Measurements from ENCODE around the gene EFCAB10.
A peak's percentile ranks its signal among the peaks of the same experiment; 100 is the strongest.

EFCAB10 gene, protein sequence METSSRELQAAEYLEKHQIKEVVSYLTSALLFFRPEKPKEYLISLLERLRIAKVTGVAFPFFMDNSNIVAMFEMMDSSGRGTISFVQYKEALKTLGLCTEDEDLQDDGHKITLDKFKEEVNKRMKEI
- total RNA-seq = 0.09 to 0.58 (median 0.17) reads per million in 3 donors

DNA sequence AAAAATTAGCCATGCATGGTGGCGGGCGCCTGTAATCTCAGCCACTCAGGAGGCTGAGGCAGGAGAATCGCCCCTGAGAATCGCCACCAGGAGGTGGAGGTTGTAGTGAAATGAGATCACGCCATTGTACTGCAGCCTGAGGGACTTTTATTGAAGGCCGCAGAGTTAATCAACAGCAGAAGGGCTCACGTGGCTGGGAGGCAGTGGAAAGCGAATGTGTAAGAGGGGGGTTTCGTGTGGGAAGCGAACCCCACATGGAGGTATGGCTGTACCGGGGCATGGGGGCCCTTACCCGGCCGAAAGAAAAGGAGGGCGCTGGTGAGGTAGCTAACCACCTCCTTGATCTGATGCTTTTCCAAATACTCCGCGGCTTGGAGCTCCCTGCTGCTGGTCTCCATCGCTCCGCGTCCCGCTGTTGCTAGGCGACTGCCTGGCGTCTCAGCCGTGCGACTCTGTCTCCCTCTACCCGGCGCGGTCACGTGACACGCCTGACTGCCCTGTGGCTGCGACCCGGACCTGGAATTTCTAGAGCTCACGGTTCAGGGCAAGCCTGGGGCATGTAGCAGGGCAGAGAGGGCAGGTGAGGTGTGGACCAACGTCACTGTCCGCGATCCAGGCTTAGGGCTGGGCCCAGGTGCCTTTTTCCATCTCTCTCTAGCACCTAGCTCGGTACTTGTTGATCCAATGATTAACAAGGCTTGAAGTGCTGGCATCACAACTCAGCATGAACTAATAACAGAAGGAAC lies at the start of gene EFCAB10:
EFCAB10 (minus strand) TSS at position 428 of the 746 bp plus-strand sequence; CDS start at position 398, 30 bp downstream.
- DNase-seq = peak in 2 of 3 donors; percentile 6 to 23
- peak within 1 kb of the TSS; percentile 40 for H3K4me3 ChIP-seq (ENCODE audit: insufficient read depth, low read depth, low read length, poor library complexity, severe bottlenecking)
- H3K9me3 ChIP-seq (ENCODE audit: control insufficient read depth, low read length) = no peaks in the 10 kb centered on the region
- H3K27me3 ChIP-seq (replicated peaks; ENCODE audit: control insufficient read depth, insufficient read depth, low read length, poor library complexity, severe bottlenecking) = no peaks in the 10 kb centered on the region
- no peaks in the 10 kb centered on the region for H3K36me3 ChIP-seq (ENCODE audit: control insufficient read depth, insufficient read depth, low read length)
- peaks cover 6% of the 10 kb centered on the region for H3K4me1 ChIP-seq (ENCODE audit: control insufficient read depth, insufficient read depth, low read length, poor library complexity, severe bottlenecking)
- no peak within 1 kb of the TSS for H3K27ac ChIP-seq (ENCODE audit: insufficient read depth, low read length, poor library complexity, severe bottlenecking)

- Histone ChIP-seq H3K27ac (ENCODE audit: insufficient read depth, low read length, poor library complexity, severe bottlenecking) (no peak overlapping the region), H3K9me3 (ENCODE audit: control insufficient read depth, low read length) (no peaks in the 10 kb centered on the region), H3K4me1 (ENCODE audit: control insufficient read depth, insufficient read depth, low read length, poor library complexity, severe bottlenecking) (no peaks in the 10 kb centered on the region), H3K36me3 (ENCODE audit: control insufficient read depth, insufficient read depth, low read length) (peaks cover 46% of the 10 kb centered on the region), H3K4me3 (ENCODE audit: insufficient read depth, low read depth, low read length, poor library complexity, severe bottlenecking) (no peak overlapping the region), H3K27me3 (replicated peaks; ENCODE audit: control insufficient read depth, insufficient read depth, low read length, poor library complexity, severe bottlenecking) (no peaks in the 10 kb centered on the region)
- DNase-seq = no peak
Observed at GRCh38 chr7:105625986-105626385, 44.7 kb upstream of the EFCAB10 start.

DNA sequence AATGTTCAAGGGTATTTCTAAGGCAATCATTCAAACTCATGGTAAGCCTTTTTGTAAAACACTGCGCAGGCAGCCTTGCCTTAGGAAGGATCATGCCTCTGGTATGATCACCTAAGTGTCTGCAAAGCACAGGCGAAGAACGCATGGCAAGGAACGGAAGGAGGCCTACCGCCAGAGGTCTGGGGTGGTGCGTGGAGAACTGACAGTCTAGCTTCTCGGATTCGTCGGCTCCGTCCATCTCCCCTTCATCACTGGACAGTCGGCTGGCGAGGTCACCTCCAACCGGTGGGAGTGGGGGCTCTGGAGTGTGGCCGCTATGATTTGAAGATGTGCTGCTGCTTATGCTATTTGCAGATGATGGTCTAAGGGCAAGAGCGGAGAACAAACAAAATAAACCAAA lies 42.6 kb upstream of the EFCAB10 start:
- Histone ChIP-seq H3K36me3 (ENCODE audit: control insufficient read depth, insufficient read depth, low read length) (peaks cover 52% of the 10 kb centered on the region), H3K9me3 (ENCODE audit: control insufficient read depth, low read length) (no peaks in the 10 kb centered on the region), H3K4me3 (ENCODE audit: insufficient read depth, low read depth, low read length, poor library complexity, severe bottlenecking) (no peak overlapping the region), H3K4me1 (ENCODE audit: control insufficient read depth, insufficient read depth, low read length, poor library complexity, severe bottlenecking) (no peaks in the 10 kb centered on the region), H3K27me3 (replicated peaks; ENCODE audit: control insufficient read depth, insufficient read depth, low read length, poor library complexity, severe bottlenecking) (no peaks in the 10 kb centered on the region), H3K27ac (ENCODE audit: insufficient read depth, low read length, poor library complexity, severe bottlenecking) (no peak overlapping the region)
- DNase-seq = no peak

DNA sequence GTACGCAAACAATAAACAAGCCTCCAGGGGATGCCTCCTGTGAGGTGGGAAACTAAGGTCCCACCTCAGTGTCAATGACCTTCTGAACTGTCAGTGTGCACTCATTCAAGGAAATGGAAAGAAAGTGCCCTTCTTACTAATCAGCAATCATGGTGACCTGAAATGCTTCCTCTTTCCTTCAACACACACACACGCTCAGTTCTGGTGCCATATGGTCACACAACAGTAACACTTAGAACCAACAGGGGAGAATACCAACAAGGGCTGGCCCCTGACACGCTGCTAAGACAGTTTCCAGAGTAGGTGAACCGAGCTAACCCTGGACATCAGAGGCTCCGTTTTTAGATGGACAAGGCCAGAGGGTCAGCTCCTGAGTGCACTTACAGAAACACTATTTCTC lies 42.1 kb upstream of the EFCAB10 start:
- Histone ChIP-seq H3K27me3 (replicated peaks; ENCODE audit: control insufficient read depth, insufficient read depth, low read length, poor library complexity, severe bottlenecking) (no peaks in the 10 kb centered on the region), H3K36me3 (ENCODE audit: control insufficient read depth, insufficient read depth, low read length) (peaks cover 53% of the 10 kb centered on the region), H3K4me1 (ENCODE audit: control insufficient read depth, insufficient read depth, low read length, poor library complexity, severe bottlenecking) (no peaks in the 10 kb centered on the region), H3K4me3 (ENCODE audit: insufficient read depth, low read depth, low read length, poor library complexity, severe bottlenecking) (no peak overlapping the region), H3K9me3 (ENCODE audit: control insufficient read depth, low read length) (no peaks in the 10 kb centered on the region), H3K27ac (ENCODE audit: insufficient read depth, low read length, poor library complexity, severe bottlenecking) (no peak overlapping the region)
- no peak for DNase-seq

- Histone ChIP-seq H3K9me3 (ENCODE audit: control insufficient read depth, low read length) (no peaks in the 10 kb centered on the region), H3K27ac (ENCODE audit: insufficient read depth, low read length, poor library complexity, severe bottlenecking) (no peak overlapping the region), H3K27me3 (replicated peaks; ENCODE audit: control insufficient read depth, insufficient read depth, low read length, poor library complexity, severe bottlenecking) (no peaks in the 10 kb centered on the region), H3K36me3 (ENCODE audit: control insufficient read depth, insufficient read depth, low read length) (peaks cover 65% of the 10 kb centered on the region), H3K4me1 (ENCODE audit: control insufficient read depth, insufficient read depth, low read length, poor library complexity, severe bottlenecking) (no peaks in the 10 kb centered on the region), H3K4me3 (ENCODE audit: insufficient read depth, low read depth, low read length, poor library complexity, severe bottlenecking) (no peak overlapping the region)
- no peak for DNase-seq
Observed at GRCh38 chr7:105622106-105622731, 40.9 kb upstream of the EFCAB10 start.

GRCh38 chr7:105621617-105622016 lies 40.3 kb upstream of the EFCAB10 start:
- no peak for DNase-seq

DNA sequence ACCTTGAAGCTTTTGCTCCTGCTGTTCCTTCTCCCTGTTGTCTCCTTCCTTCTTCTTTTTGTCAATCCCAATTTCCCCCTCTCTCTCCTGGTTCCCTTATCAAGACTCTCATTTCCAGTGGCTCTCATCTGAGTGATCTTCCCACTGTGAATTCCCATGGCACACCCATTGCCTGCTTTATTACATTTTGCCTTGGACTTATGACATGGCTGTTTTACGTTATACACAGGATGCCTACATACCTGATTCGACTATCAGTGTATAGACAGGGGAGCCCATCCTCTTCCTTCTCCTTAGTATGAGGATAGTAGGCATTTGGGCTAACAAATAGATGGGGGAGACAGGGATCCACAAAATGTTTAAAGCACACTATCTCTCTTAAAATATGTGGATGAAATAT lies 39.9 kb upstream of the EFCAB10 start:
- DNase-seq = no peak
- Histone ChIP-seq H3K4me1 (ENCODE audit: control insufficient read depth, insufficient read depth, low read length, poor library complexity, severe bottlenecking) (no peaks in the 10 kb centered on the region), H3K27ac (ENCODE audit: insufficient read depth, low read length, poor library complexity, severe bottlenecking) (no peak overlapping the region), H3K4me3 (ENCODE audit: insufficient read depth, low read depth, low read length, poor library complexity, severe bottlenecking) (no peak overlapping the region), H3K36me3 (ENCODE audit: control insufficient read depth, insufficient read depth, low read length) (peaks cover 66% of the 10 kb centered on the region), H3K27me3 (replicated peaks; ENCODE audit: control insufficient read depth, insufficient read depth, low read length, poor library complexity, severe bottlenecking) (no peaks in the 10 kb centered on the region), H3K9me3 (ENCODE audit: control insufficient read depth, low read length) (no peaks in the 10 kb centered on the region)

More at GRCh38 chr7:105621617-105622016, 40.3 kb upstream of the EFCAB10 start:
- Histone ChIP-seq H3K36me3 (ENCODE audit: control insufficient read depth, insufficient read depth, low read length) (peaks cover 66% of the 10 kb centered on the region), H3K27ac (ENCODE audit: insufficient read depth, low read length, poor library complexity, severe bottlenecking) (no peak overlapping the region), H3K4me3 (ENCODE audit: insufficient read depth, low read depth, low read length, poor library complexity, severe bottlenecking) (no peak overlapping the region), H3K4me1 (ENCODE audit: control insufficient read depth, insufficient read depth, low read length, poor library complexity, severe bottlenecking) (no peaks in the 10 kb centered on the region), H3K9me3 (ENCODE audit: control insufficient read depth, low read length) (no peaks in the 10 kb centered on the region), H3K27me3 (replicated peaks; ENCODE audit: control insufficient read depth, insufficient read depth, low read length, poor library complexity, severe bottlenecking) (no peaks in the 10 kb centered on the region)

- Histone ChIP-seq H3K9me3 (ENCODE audit: control insufficient read depth, low read length) (no peaks in the 10 kb centered on the region), H3K27me3 (replicated peaks; ENCODE audit: control insufficient read depth, insufficient read depth, low read length, poor library complexity, severe bottlenecking) (no peaks in the 10 kb centered on the region), H3K36me3 (ENCODE audit: control insufficient read depth, insufficient read depth, low read length) (peaks cover 71% of the 10 kb centered on the region), H3K4me1 (ENCODE audit: control insufficient read depth, insufficient read depth, low read length, poor library complexity, severe bottlenecking) (no peaks in the 10 kb centered on the region), H3K27ac (ENCODE audit: insufficient read depth, low read length, poor library complexity, severe bottlenecking) (no peak overlapping the region), H3K4me3 (ENCODE audit: insufficient read depth, low read depth, low read length, poor library complexity, severe bottlenecking) (no peak overlapping the region)
- no peak for DNase-seq
Observed at GRCh38 chr7:105619590-105619989, 38.3 kb upstream of the EFCAB10 start.

- Histone ChIP-seq H3K36me3 (ENCODE audit: control insufficient read depth, insufficient read depth, low read length) (peaks cover 75% of the 10 kb centered on the region), H3K27ac (ENCODE audit: insufficient read depth, low read length, poor library complexity, severe bottlenecking) (no peak overlapping the region), H3K9me3 (ENCODE audit: control insufficient read depth, low read length) (no peaks in the 10 kb centered on the region), H3K4me3 (ENCODE audit: insufficient read depth, low read depth, low read length, poor library complexity, severe bottlenecking) (no peak overlapping the region), H3K4me1 (ENCODE audit: control insufficient read depth, insufficient read depth, low read length, poor library complexity, severe bottlenecking) (no peaks in the 10 kb centered on the region), H3K27me3 (replicated peaks; ENCODE audit: control insufficient read depth, insufficient read depth, low read length, poor library complexity, severe bottlenecking) (no peaks in the 10 kb centered on the region)
- no peak for DNase-seq
Observed at GRCh38 chr7:105618016-105618296, 36.7 kb upstream of the EFCAB10 start.

GRCh38 chr7:105617280-105618015 lies 36.2 kb upstream of the EFCAB10 start:
- H3K4me1 ChIP-seq (ENCODE audit: control insufficient read depth, insufficient read depth, low read length, poor library complexity, severe bottlenecking) = no peaks in the 10 kb centered on the region
- no peaks in the 10 kb centered on the region for H3K27me3 ChIP-seq (replicated peaks; ENCODE audit: control insufficient read depth, insufficient read depth, low read length, poor library complexity, severe bottlenecking)
- no peak for DNase-seq
- no peaks in the 10 kb centered on the region for H3K9me3 ChIP-seq (ENCODE audit: control insufficient read depth, low read length)
- no peak overlapping the region for H3K4me3 ChIP-seq (ENCODE audit: insufficient read depth, low read depth, low read length, poor library complexity, severe bottlenecking)
- H3K27ac ChIP-seq (ENCODE audit: insufficient read depth, low read length, poor library complexity, severe bottlenecking) = no peak overlapping the region
- H3K36me3 ChIP-seq (ENCODE audit: control insufficient read depth, insufficient read depth, low read length) = peaks cover 76% of the 10 kb centered on the region

Measured in effector memory CD4-positive, alpha-beta T cell (primary cell).